HCT116 (cell line): ENCODE results near the gene FOXN1. TPM values are rescaled to one million over a fixed set of nuclear protein-coding genes. Genes with fewer than 3 reads are reported as not detected.

Experiments
- total RNA-seq: library from RNA; stranded (reverse); gene quantifications from one replicate; pipeline ENCODE4 v1.2.1, GENCODE V29; 2021; ENCODE audit not compliant: unreplicated experiment
- TF ChIP-seq, protein P1 (sequence below): IDR thresholded peaks from 2 replicates; pipeline ENCODE4 v1.6.1; 2012

The FOXN1 gene
- total RNA-seq, 1 experiment from 2014 or later = not detected

DNA sequence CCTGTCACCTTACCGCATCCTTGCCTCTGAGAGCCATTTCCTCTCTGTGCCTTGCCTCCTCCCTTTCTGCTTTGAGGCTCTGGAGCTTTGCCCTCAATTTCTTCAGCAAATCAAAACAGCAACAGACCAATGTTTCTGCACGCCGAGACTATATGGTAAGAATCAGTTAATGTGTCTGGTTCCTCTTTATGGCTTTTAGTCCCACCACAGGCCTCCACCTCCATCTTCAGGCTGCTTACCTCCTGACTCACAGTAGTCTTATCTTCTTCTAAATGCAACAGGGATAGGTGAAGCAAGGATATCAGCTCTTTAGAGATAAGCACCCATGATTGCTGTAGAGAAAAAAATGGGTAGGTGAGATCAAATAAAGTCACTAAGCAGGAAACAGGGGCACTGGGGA lies 79.7 kb downstream of the FOXN1 start (continued):
- TF ChIP-seq, protein P1, sequence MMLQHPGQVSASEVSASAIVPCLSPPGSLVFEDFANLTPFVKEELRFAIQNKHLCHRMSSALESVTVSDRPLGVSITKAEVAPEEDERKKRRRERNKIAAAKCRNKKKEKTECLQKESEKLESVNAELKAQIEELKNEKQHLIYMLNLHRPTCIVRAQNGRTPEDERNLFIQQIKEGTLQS = no peak
- TF ChIP-seq, all 23 proteins: peak for 0

Other genes with a start within 250 kb of the FOXN1 start
- 55.6 TPM for gene TMEM97, start 187.1 kb upstream of the FOXN1 start, total RNA-seq
- 21.7 TPM for gene IFT20, start 170.9 kb upstream of the FOXN1 start, total RNA-seq
- 33.4 TPM for gene TNFAIP1, start 170.6 kb upstream of the FOXN1 start, total RNA-seq
- gene POLDIP2, start 148.8 kb upstream of the FOXN1 start, total RNA-seq = 78.0 TPM
- not detected for gene SEBOX, start 141.1 kb upstream of the FOXN1 start, total RNA-seq
- 1.5 TPM for gene VTN, start 136.0 kb upstream of the FOXN1 start, total RNA-seq
- 1.3 TPM for gene SARM1, start 134.7 kb upstream of the FOXN1 start, total RNA-seq
- 17.8 TPM for gene SLC46A1, start 100.1 kb upstream of the FOXN1 start, total RNA-seq
- not detected for gene SLC13A2, start 32.7 kb upstream of the FOXN1 start, total RNA-seq
- gene UNC119, start 46.3 kb downstream of the FOXN1 start, total RNA-seq = 43.2 TPM
- gene PIGS, start 65.2 kb downstream of the FOXN1 start, total RNA-seq = 45.8 TPM
- gene ALDOC, start 70.5 kb downstream of the FOXN1 start, total RNA-seq = 82.8 TPM
- 94.9 TPM for gene SPAG5, start 92.7 kb downstream of the FOXN1 start, total RNA-seq
- 18.9 TPM for gene RSKR, start 107.8 kb downstream of the FOXN1 start, total RNA-seq
- 140 TPM for gene BLTP2, start 138.8 kb downstream of the FOXN1 start, total RNA-seq
- gene SDF2, start 155.6 kb downstream of the FOXN1 start, total RNA-seq = 41.3 TPM
- gene SUPT6H, start 155.9 kb downstream of the FOXN1 start, total RNA-seq = 62.1 TPM
- 0.96 TPM for gene PROCA1, start 205.5 kb downstream of the FOXN1 start, total RNA-seq
- 0.59 TPM for gene RAB34, start 211.5 kb downstream of the FOXN1 start, total RNA-seq
- 2,087 TPM for gene RPL23A, start 213.6 kb downstream of the FOXN1 start, total RNA-seq
- gene TLCD1, start 219.9 kb downstream of the FOXN1 start, total RNA-seq = 28.3 TPM
- gene NEK8, start 222.4 kb downstream of the FOXN1 start, total RNA-seq = 7.0 TPM
- 127 TPM for gene TRAF4, start 237.7 kb downstream of the FOXN1 start, total RNA-seq